Epidermal melanocyte (primary cell): ENCODE data around the gene SPRYD3.
A peak's percentile ranks its signal among the peaks of the same experiment; 100 is the strongest.

Source experiments
- DNase-seq: peaks from one replicate; pipeline ENCODE4 v3.0.0; 2011; ENCODE audit warnings: low spot score; ENCODE audit not compliant: insufficient read length

SPRYD3 gene

GRCh38 chr12:53082637-53083175 lies 3.5 kb upstream of the SPRYD3 start:
- DNase-seq, result peak; percentile 4

- DNase-seq, result peak; percentile 8
Measured at GRCh38 chr12:53078425-53079225, 565 bp downstream of the SPRYD3 start.

- no peak for DNase-seq
Measured at GRCh38 chr12:53077030-53077429, 2.2 kb downstream of the SPRYD3 start.

GRCh38 chr12:53076461-53076860 lies 2.7 kb downstream of the SPRYD3 start:
- DNase-seq, result peak; percentile 1

- no peak for DNase-seq
Measured at GRCh38 chr12:53074999-53075370, 4.2 kb downstream of the SPRYD3 start.

- DNase-seq, result no peak
Measured at GRCh38 chr12:53074283-53074998, 4.7 kb downstream of the SPRYD3 start.

GRCh38 chr12:53073881-53074280 lies 5.3 kb downstream of the SPRYD3 start:
- no peak for DNase-seq

- DNase-seq, result no peak
Measured at GRCh38 chr12:53071591-53072551, 7.3 kb downstream of the SPRYD3 start.

- DNase-seq, result no peak
Measured at GRCh38 chr12:53070877-53071492, 8.2 kb downstream of the SPRYD3 start.

- DNase-seq, result no peak
Measured at GRCh38 chr12:53069621-53070410, 9.4 kb downstream of the SPRYD3 start.

GRCh38 chr12:53068811-53069585 lies 10.2 kb downstream of the SPRYD3 start:
- DNase-seq, result peak; percentile 10

GRCh38 chr12:53067993-53068770 lies 11.0 kb downstream of the SPRYD3 start:
- peak; percentile 13 for DNase-seq

GRCh38 chr12:53067074-53067992 lies 11.9 kb downstream of the SPRYD3 start:
- DNase-seq, result peak; percentile 15

GRCh38 chr12:53065975-53066931 lies 12.9 kb downstream of the SPRYD3 start:
- DNase-seq, result peak; percentile 97

- DNase-seq, result no peak
Measured at GRCh38 chr12:53065470-53065869, 13.7 kb downstream of the SPRYD3 start.
